Thyroid gland (tissue), 4 donors: ENCODE measurements around the gene PLCH1. TPM values are rescaled to one million over a fixed set of nuclear protein-coding genes. Genes with fewer than 3 reads are reported as not detected.

Experiments used
- DNase-seq, 2 donors: peaks; one replicate each; pipeline ENCODE4 v3.0.0-alpha.2; 2019
- H3K27ac ChIP-seq, 3 donors: fragments of 200-600 bp; sonication (generic); 1 replicate in 2 of 3; 2 replicates in 1 of 3; pipeline ENCODE4 v1.5.1; 2016 to 2019; ENCODE audit warnings: mild to moderate bottlenecking in 1 of 3, moderate library complexity in 1 of 3
- H3K27me3 ChIP-seq: fragments of 200-600 bp; sonication (generic); one replicate; pipeline ENCODE4 v1.5.1; 2019
- H3K36me3 ChIP-seq, 2 donors: fragments of 200-600 bp; sonication (generic); one replicate each; pipeline ENCODE4 v1.5.1; 2016 to 2019
- H3K4me1 ChIP-seq, 2 donors: fragments of 200-600 bp; sonication (generic); one replicate each; pipeline ENCODE4 v1.5.1; 2017 to 2019
- H3K4me3 ChIP-seq, 3 donors: fragments of 200-600 bp; sonication (generic); replicated peaks in 1 of 3; 1 replicate in 2 of 3; 2 replicates in 1 of 3; pipeline ENCODE4 v1.5.1; 2016; ENCODE audit warnings: mild to moderate bottlenecking in 1 of 3
- H3K9me3 ChIP-seq: fragments of 200-600 bp; sonication (generic); one replicate; pipeline ENCODE4 v1.5.1; 2017
- POLR2A ChIP-seq, 2 donors: fragments of 450-650 bp; IDR thresholded peaks; one replicate each; pipeline ENCODE4 v1.6.1; 2017; ENCODE audit warnings: antibody characterized with exemption in 2 of 2, mild to moderate bottlenecking in 2 of 2, moderate library complexity in 1 of 2
- WGBS, 2 donors: methylation state at CpG; one replicate each; pipeline ENCODE4 v1.1.5; 2017; 5-methylcytosine and 5-hydroxymethylcytosine counted together
- intact Hi-C: fragments of 100-400 bp; cut with DNase I; formaldehyde crosslinking; loops from one replicate; pipeline ENCODE4 v1.15.1; 2023
- small RNA-seq: library from RNA; depleted of rRNA; stranded (forward); fragments of <200 nt; gene quantifications from one replicate; pipeline ENCODE3, GENCODE V24; 2016
- total RNA-seq, 4 donors: library from RNA; depleted of rRNA; stranded (reverse); fragments of >200 nt; gene quantifications; one replicate each; pipeline ENCODE4 v1.2.3, GENCODE V29; 2016
- TF ChIP-seq, protein P1 (sequence below), 6 experiments: fragments of 200-600 bp in 3 of 6; fragments of 450-650 bp in 3 of 6; sonication (generic) in 3 of 6; IDR thresholded peaks; one replicate each; pipeline ENCODE4 v1.5.1; 2016 to 2019; ENCODE audit warnings: antibody characterized with exemption in 6 of 6, mild to moderate bottlenecking in 2 of 6, inconsistent platforms in 1 of 6, moderate library complexity in 1 of 6

The PLCH1 gene
- total RNA-seq, 4 donors from 2014 or later: 4.3 to 20.6 (median 14.1) TPM

DNA sequence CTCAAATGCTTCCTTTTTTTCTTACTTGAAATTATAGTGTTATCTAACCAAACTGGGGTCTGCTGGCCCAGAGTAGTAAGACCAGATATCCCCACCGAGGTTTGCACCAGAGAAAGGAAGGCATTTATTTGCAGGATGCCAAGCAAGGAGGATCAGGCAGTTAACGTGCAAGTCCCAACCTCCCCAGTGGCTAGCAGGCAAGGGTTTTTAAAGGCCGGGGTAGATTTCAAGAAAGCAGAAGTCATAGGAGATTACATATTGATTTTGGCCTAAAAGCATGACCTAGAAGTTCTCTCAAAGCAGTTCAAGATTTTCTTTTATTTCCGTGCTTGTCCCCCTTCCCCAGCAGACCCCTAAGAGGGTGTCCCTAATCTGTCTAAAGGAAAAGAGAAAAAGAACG, 418.6 kb downstream of the PLCH1 start:
- no peaks in the 10 kb centered on the region for H3K27me3 ChIP-seq
- no peak overlapping the region for H3K4me3 ChIP-seq
- no peaks in the 10 kb centered on the region for H3K36me3 ChIP-seq
- H3K27ac ChIP-seq: no peak overlapping the region
- no peak for TF ChIP-seq POLR2A (IDR thresholded peaks at IDR 0.05)
- TF ChIP-seq, protein P1, sequence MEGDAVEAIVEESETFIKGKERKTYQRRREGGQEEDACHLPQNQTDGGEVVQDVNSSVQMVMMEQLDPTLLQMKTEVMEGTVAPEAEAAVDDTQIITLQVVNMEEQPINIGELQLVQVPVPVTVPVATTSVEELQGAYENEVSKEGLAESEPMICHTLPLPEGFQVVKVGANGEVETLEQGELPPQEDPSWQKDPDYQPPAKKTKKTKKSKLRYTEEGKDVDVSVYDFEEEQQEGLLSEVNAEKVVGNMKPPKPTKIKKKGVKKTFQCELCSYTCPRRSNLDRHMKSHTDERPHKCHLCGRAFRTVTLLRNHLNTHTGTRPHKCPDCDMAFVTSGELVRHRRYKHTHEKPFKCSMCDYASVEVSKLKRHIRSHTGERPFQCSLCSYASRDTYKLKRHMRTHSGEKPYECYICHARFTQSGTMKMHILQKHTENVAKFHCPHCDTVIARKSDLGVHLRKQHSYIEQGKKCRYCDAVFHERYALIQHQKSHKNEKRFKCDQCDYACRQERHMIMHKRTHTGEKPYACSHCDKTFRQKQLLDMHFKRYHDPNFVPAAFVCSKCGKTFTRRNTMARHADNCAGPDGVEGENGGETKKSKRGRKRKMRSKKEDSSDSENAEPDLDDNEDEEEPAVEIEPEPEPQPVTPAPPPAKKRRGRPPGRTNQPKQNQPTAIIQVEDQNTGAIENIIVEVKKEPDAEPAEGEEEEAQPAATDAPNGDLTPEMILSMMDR (IDR thresholded peaks at IDR 0.05): no peak
- intact Hi-C loops: loop anchor here (10.0 kb wide), 1 partner anchor 991 kb away; no protein-coding TSS in a partner anchor
- no peaks in the 10 kb centered on the region for H3K4me1 ChIP-seq
- 84 to 85% methylated on average over 5 of the region's 5 CpGs for WGBS, 2 donors
- no peaks in the 10 kb centered on the region for H3K9me3 ChIP-seq
- DNase-seq: no peak

Small RNAs within 50 kb of the gene (small RNA-seq; reads per million reads assigned to genes)
- gene AC108729.3: not detected
- not detected for gene RN7SL715P

Other genes starting within 250 kb of the PLCH1 start
- gene C3orf33, start 61.2 kb upstream of the PLCH1 start, total RNA-seq: 10 to 100 TPM in 2 of 4 donors, 1 to 10 TPM in 2; 8.9 to 16.3 (median 10.7) TPM
- gene SLC33A1, start 109.4 kb upstream of the PLCH1 start, total RNA-seq: 10 to 100 TPM; 54.2 to 94.1 (median 69.0) TPM
- gene GMPS, start 125.6 kb upstream of the PLCH1 start, total RNA-seq: 10 to 100 TPM; 31.5 to 40.5 (median 37.1) TPM